ENCODE results near the gene ANKRD52.

ANKRD52 gene

GRCh38 chr12:56258068-56258819 lies at the start of gene ANKRD52:
TSS of gene ANKRD52 (minus strand) at chr12:56258384. CDS start at chr12:56258269, 115 bp downstream.
- Mint-ChIP-seq H3K9me3 (peaks cover 2% of the 10 kb centered on the region), H3K27ac (peak within 1 kb of the TSS; percentile 94 to 98 (median 95)), H3K27me3 (ENCODE audit: low read depth) (no peaks in the 10 kb centered on the region), H3K4me1 (peaks cover 40% of the 10 kb centered on the region), H3K4me3 (peak within 1 kb of the TSS; percentile 96), H3K36me3 (ENCODE audit: low read depth) (peaks cover 25% of the 10 kb centered on the region)
- TF ChIP-seq CTCF (IDR thresholded peaks at IDR 0.05; ENCODE audit: unreplicated experiment in 3 of 3): peak; percentile 68 to 90 (median 73)

DNA sequence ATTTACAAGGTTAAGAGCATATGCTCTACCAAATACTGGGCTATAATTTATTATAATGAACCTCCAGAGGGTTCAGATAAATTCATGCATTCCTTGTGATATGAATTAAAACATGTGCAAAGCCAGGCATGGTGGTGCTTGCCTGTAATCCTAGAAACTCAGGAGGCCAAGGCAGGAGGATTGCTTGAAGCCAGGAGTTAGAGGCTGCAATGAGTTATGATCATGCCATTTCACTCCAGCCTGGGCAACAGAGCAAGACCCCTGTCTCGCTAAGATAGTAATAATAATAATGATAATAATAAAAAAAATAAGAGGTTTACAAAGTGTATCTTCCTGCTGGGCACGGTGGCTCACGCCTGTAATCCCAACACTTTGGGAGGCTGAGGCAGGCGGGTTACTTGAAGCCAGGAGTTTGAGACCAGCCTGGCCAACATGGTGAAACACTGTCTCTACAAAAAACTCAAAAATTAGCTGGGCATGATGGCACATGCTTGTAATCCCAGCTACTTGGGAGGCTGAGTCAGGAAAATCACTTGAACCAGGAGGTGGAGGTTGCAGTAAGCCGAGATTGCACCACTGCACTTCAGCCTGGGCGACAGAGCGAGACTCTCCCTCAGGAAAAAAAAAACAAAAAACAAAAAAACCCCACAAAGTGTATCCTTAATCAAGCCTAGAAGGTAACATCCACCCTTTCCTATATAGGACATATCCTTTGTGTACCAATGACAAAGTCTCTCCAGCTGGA lies 49.2 kb upstream of the ANKRD52 start:
- H3K4me1 Mint-ChIP-seq: peaks cover 1% of the 10 kb centered on the region
- H3K27me3 Mint-ChIP-seq (ENCODE audit: low read depth): no peaks in the 10 kb centered on the region
- H3K27ac Mint-ChIP-seq: no peak overlapping the region
- H3K36me3 Mint-ChIP-seq (ENCODE audit: low read depth): peaks cover 42% of the 10 kb centered on the region
- no peak overlapping the region for H3K4me3 Mint-ChIP-seq
- H3K9me3 Mint-ChIP-seq: no peaks in the 10 kb centered on the region
- no peak for TF ChIP-seq CTCF (IDR thresholded peaks at IDR 0.05; ENCODE audit: unreplicated experiment in 3 of 3)

- no peak overlapping the region for H3K4me3 Mint-ChIP-seq
- H3K9me3 Mint-ChIP-seq: no peaks in the 10 kb centered on the region
- no peaks in the 10 kb centered on the region for H3K27me3 Mint-ChIP-seq (ENCODE audit: low read depth)
- TF ChIP-seq CTCF (IDR thresholded peaks at IDR 0.05; ENCODE audit: unreplicated experiment in 3 of 3): no peak
- H3K4me1 Mint-ChIP-seq: peaks cover 20% of the 10 kb centered on the region
- peaks cover 31% of the 10 kb centered on the region for H3K36me3 Mint-ChIP-seq (ENCODE audit: low read depth)
- H3K27ac Mint-ChIP-seq: no peak overlapping the region
Observed at GRCh38 chr12:56304872-56305590, 46.8 kb upstream of the ANKRD52 start.

GRCh38 chr12:56304276-56304675 lies 46.1 kb upstream of the ANKRD52 start:
- Mint-ChIP-seq H3K4me1 (peaks cover 21% of the 10 kb centered on the region), H3K27me3 (ENCODE audit: low read depth) (no peaks in the 10 kb centered on the region), H3K9me3 (no peaks in the 10 kb centered on the region), H3K27ac (no peak overlapping the region), H3K36me3 (ENCODE audit: low read depth) (peaks cover 26% of the 10 kb centered on the region), H3K4me3 (no peak overlapping the region)
- no peak for TF ChIP-seq CTCF (IDR thresholded peaks at IDR 0.05; ENCODE audit: unreplicated experiment in 3 of 3)

GRCh38 chr12:56300644-56301464 lies 42.7 kb upstream of the ANKRD52 start:
- H3K27ac Mint-ChIP-seq: peak overlapping the region; percentile 96 to 98 (median 98)
- H3K27me3 Mint-ChIP-seq (ENCODE audit: low read depth): no peaks in the 10 kb centered on the region
- H3K9me3 Mint-ChIP-seq: no peaks in the 10 kb centered on the region
- peak overlapping the region; percentile 98 to 99 (median 99) for H3K4me3 Mint-ChIP-seq
- no peak for TF ChIP-seq CTCF (IDR thresholded peaks at IDR 0.05; ENCODE audit: unreplicated experiment in 3 of 3)
- peaks cover 28% of the 10 kb centered on the region for H3K36me3 Mint-ChIP-seq (ENCODE audit: low read depth)
- peaks cover 45% of the 10 kb centered on the region for H3K4me1 Mint-ChIP-seq

All from nephron (organoid).